ENCODE results near the gene ARL9. TPM values are rescaled to one million over a fixed set of nuclear protein-coding genes. Genes with fewer than 3 reads are reported as not detected.

Gene ARL9
- total RNA-seq, 1 donor from 2014 or later = 0.57 TPM

DNA sequence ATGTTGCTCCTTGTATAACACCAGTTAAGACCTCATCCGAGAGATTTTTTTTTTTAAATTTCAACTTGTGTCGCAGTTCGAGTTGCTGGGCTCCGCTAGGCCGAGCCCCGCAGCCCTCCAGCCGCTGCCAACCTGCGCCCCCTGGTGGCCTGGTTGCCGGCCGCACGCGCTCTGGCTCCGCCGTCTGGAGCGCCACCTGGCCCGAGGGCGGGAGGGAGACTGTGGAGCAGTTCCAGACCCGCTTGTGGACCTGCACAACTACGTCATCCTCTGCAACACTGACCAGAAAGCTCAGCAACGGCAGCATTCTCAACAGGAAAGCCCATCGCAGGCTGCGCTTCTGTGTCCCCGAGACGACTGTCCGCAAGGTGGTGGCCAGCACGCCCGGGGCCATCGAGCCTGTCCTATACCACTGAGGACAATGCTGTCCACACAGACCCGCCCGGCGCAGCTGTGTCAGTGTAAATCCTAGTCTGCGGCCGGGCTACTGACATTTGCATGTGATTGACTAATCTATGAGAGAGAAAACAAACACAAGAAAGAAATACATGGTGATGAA is 39.1 kb downstream of the ARL9 start:
- peaks cover 26% of the 10 kb centered on the region for H3K27me3 Mint-ChIP-seq (ENCODE audit: low read depth)

DNA sequence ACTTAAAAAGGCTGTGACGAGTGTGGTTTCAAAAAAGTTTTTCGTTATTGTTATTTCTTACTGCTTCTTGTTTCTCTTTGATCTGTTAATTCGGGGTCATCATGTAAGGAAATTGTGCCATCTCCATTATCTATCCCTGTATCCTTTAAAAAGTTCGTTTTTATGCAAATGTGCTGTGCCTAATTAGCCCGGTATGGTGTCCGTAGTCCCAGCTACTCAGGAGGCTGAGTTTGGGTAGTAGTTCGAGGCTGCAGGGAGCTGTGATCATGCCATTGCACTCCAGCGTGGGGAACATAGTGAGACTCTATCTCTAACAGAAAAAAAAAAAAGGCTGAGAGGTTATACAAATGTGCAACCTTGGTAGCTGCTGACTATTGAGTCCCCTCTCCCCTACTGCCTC is 45.1 kb downstream of the ARL9 start:
- TF ChIP-seq, protein P1, sequence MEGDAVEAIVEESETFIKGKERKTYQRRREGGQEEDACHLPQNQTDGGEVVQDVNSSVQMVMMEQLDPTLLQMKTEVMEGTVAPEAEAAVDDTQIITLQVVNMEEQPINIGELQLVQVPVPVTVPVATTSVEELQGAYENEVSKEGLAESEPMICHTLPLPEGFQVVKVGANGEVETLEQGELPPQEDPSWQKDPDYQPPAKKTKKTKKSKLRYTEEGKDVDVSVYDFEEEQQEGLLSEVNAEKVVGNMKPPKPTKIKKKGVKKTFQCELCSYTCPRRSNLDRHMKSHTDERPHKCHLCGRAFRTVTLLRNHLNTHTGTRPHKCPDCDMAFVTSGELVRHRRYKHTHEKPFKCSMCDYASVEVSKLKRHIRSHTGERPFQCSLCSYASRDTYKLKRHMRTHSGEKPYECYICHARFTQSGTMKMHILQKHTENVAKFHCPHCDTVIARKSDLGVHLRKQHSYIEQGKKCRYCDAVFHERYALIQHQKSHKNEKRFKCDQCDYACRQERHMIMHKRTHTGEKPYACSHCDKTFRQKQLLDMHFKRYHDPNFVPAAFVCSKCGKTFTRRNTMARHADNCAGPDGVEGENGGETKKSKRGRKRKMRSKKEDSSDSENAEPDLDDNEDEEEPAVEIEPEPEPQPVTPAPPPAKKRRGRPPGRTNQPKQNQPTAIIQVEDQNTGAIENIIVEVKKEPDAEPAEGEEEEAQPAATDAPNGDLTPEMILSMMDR (IDR thresholded peaks at IDR 0.05) = no peak
- no peaks in the 10 kb centered on the region for H3K36me3 Mint-ChIP-seq (ENCODE audit: low read depth)
- peaks cover 9% of the 10 kb centered on the region for H3K9me3 Mint-ChIP-seq (ENCODE audit: low read depth)
- no peaks in the 10 kb centered on the region for H3K4me1 Mint-ChIP-seq (ENCODE audit: low read depth)
- H3K27me3 Mint-ChIP-seq (ENCODE audit: low read depth) = peaks cover 32% of the 10 kb centered on the region
- no peak overlapping the region for H3K27ac Mint-ChIP-seq (ENCODE audit: unreplicated experiment)
- no peak overlapping the region for H3K4me3 Mint-ChIP-seq (ENCODE audit: unreplicated experiment)
- DNase-seq (ENCODE audit: low spot score) = no peak

More for the DNA sequence above, 39.1 kb downstream of the ARL9 start:
- no peak for DNase-seq (ENCODE audit: low spot score)
- Mint-ChIP-seq H3K9me3 (ENCODE audit: low read depth) (no peaks in the 10 kb centered on the region), H3K27ac (ENCODE audit: unreplicated experiment) (no peak overlapping the region), H3K4me1 (ENCODE audit: low read depth) (peaks cover 11% of the 10 kb centered on the region), H3K4me3 (ENCODE audit: unreplicated experiment) (peak overlapping the region; percentile 73), H3K36me3 (ENCODE audit: low read depth) (peaks cover 1% of the 10 kb centered on the region)
- TF ChIP-seq, protein P1 (IDR thresholded peaks at IDR 0.05) = peak; percentile 100

DNA sequence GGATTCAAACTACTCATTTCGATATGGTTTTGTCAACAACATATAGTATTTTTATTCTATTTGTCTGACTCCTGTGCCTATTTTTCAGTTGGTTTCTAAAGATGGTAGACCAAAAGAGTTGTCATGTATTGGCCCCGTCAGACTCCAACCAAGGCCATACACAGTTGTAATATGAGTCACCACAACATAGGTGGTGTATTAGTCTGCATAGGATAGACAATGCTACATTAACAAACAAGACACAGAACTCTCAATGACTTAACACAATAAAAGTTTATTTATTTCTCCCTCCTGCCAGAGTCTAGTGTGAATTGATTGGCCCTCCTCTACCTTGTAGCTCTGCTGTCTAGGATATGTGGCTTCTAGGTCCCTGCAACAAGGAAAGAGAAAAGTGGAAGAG is 45.9 kb downstream of the ARL9 start:
- Mint-ChIP-seq H3K4me3 (ENCODE audit: unreplicated experiment) (no peak overlapping the region), H3K9me3 (ENCODE audit: low read depth) (peaks cover 15% of the 10 kb centered on the region), H3K4me1 (ENCODE audit: low read depth) (no peaks in the 10 kb centered on the region), H3K36me3 (ENCODE audit: low read depth) (peaks cover 1% of the 10 kb centered on the region), H3K27ac (ENCODE audit: unreplicated experiment) (no peak overlapping the region), H3K27me3 (ENCODE audit: low read depth) (peaks cover 36% of the 10 kb centered on the region)
- DNase-seq (ENCODE audit: low spot score) = no peak
- TF ChIP-seq, protein P1 (IDR thresholded peaks at IDR 0.05) = no peak

DNA sequence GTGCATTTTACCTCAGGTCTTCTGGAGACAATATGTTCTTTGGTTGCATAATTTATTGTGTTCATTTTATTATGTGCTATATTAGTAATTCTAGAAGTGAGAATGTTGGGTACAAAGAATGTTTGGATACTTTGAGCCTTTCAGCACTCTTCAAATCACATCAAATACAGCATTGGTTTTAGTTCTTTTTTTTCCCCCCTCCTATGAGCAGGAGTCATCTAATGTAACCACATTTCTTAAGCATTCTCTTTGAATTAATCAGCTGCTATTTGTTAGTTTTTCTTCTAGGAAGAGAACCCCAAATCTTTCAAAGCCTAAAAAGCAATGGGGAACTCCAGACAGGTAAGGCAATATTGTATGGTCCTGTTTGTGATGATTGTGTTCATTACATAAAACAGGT is 46.7 kb downstream of the ARL9 start:
- TF ChIP-seq, protein P1 (IDR thresholded peaks at IDR 0.05) = no peak
- DNase-seq (ENCODE audit: low spot score) = no peak
- Mint-ChIP-seq H3K27ac (ENCODE audit: unreplicated experiment) (no peak overlapping the region), H3K36me3 (ENCODE audit: low read depth) (peaks cover 1% of the 10 kb centered on the region), H3K4me1 (ENCODE audit: low read depth) (no peaks in the 10 kb centered on the region), H3K27me3 (ENCODE audit: low read depth) (peaks cover 32% of the 10 kb centered on the region), H3K9me3 (ENCODE audit: low read depth) (peaks cover 15% of the 10 kb centered on the region), H3K4me3 (ENCODE audit: unreplicated experiment) (no peak overlapping the region)

DNA sequence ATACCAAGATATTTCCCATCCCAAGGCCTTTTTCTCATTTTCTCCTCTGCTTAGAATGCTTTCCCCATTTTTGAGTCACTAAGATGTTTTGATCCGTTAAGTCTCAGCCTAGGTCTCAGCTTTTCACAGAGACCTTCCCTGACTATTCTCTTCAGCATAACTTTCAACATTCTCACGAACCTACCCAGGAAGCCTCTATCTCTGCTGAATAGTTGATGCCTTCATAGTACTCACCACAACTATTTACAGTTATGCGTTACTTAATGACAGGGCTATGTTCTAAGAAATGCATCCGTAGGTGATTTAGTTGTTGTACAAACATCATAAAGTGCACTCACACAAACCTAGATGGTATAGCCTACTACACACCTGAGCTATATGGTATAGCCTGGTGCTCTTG is 64.5 kb downstream of the ARL9 start:
- Mint-ChIP-seq H3K4me3 (ENCODE audit: unreplicated experiment) (no peak overlapping the region), H3K9me3 (ENCODE audit: low read depth) (no peaks in the 10 kb centered on the region), H3K27ac (ENCODE audit: unreplicated experiment) (no peak overlapping the region), H3K4me1 (ENCODE audit: low read depth) (no peaks in the 10 kb centered on the region), H3K27me3 (ENCODE audit: low read depth) (peaks cover 15% of the 10 kb centered on the region), H3K36me3 (ENCODE audit: low read depth) (no peaks in the 10 kb centered on the region)
- DNase-seq (ENCODE audit: low spot score) = no peak
- TF ChIP-seq, protein P1 (IDR thresholded peaks at IDR 0.05) = no peak

Other genes starting within 250 kb of the ARL9 start
- 6.9 to 10.5 TPM (median 7.9 TPM) in 3 replicates for gene AASDH, start 118.3 kb upstream of the ARL9 start, total RNA-seq
- 12.2 to 13.0 TPM (median 12.8 TPM) in 3 replicates for gene PPAT, start 70.2 kb upstream of the ARL9 start, total RNA-seq
- gene PAICS, start 69.5 kb upstream of the ARL9 start, total RNA-seq = 53.9 to 80.7 TPM (median 55.0 TPM) in 3 replicates
- 98.4 to 129 TPM (median 103 TPM) in 3 replicates for gene SRP72, start 38.2 kb upstream of the ARL9 start, total RNA-seq
- gene HOPX, start 175.5 kb downstream of the ARL9 start, total RNA-seq = 2.0 to 2.7 TPM in 2 of 3 replicates, not detected in the other

Measured in chondrocyte (in vitro differentiated cells).